Sigmoid colon (tissue), 3 donors: Measurements from ENCODE around the gene MPZL2.

Experiments used
- POLR2A ChIP-seq, 2 donors: fragments of 450-650 bp; IDR thresholded peaks; one replicate each; pipeline ENCODE4 v1.6.1; 2016; ENCODE audit warnings: antibody characterized with exemption in 2 of 2, mild to moderate bottlenecking in 2 of 2, moderate library complexity in 2 of 2
- TF ChIP-seq, protein P1 (sequence below), 4 experiments: fragments of 450-650 bp in 3 of 4; fragments of 200-600 bp in 1 of 4; IDR thresholded peaks; one replicate each; pipeline ENCODE4 v1.5.1; 2016 to 2019; ENCODE audit warnings: antibody characterized with exemption in 4 of 4, mild to moderate bottlenecking in 3 of 4, moderate library complexity in 2 of 4

DNA sequence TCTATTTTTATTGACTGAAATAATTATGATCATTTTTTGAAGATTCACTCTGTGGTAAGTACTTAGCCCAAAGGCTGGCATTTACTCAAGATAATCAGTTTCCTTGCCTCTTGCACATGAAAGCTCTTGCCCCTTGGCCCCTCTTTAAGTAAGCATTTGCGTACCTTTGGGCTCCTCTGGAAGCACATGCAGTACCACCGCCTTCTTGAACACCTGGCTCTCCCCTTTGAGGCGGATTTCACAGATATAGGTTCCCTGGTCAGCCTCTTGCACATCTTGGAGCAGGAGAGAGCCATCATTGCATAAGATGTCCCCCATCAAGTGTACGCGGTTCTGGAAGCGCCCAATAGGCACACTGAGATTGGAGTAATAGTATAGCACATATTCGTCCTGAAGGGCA lies 53.8 kb downstream of the MPZL2 start:
- TF ChIP-seq, protein P1, sequence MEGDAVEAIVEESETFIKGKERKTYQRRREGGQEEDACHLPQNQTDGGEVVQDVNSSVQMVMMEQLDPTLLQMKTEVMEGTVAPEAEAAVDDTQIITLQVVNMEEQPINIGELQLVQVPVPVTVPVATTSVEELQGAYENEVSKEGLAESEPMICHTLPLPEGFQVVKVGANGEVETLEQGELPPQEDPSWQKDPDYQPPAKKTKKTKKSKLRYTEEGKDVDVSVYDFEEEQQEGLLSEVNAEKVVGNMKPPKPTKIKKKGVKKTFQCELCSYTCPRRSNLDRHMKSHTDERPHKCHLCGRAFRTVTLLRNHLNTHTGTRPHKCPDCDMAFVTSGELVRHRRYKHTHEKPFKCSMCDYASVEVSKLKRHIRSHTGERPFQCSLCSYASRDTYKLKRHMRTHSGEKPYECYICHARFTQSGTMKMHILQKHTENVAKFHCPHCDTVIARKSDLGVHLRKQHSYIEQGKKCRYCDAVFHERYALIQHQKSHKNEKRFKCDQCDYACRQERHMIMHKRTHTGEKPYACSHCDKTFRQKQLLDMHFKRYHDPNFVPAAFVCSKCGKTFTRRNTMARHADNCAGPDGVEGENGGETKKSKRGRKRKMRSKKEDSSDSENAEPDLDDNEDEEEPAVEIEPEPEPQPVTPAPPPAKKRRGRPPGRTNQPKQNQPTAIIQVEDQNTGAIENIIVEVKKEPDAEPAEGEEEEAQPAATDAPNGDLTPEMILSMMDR (IDR thresholded peaks at IDR 0.05): no peak
- no peak for TF ChIP-seq POLR2A (IDR thresholded peaks at IDR 0.05)
